ENCODE data around the gene ARX.

GRCh38 chrX:25039036-25039435, 23.3 kb upstream of the ARX start:
- TF ChIP-seq CTCF (IDR thresholded peaks at IDR 0.05; ENCODE audit: low read length) (no peak), EZH2 (optimal IDR thresholded peaks at IDR 0.05; ENCODE audit: low read depth, low read length) (no peak), EZH2phosphoT487 (IDR thresholded peaks at IDR 0.05; ENCODE audit: low read length) (no peak)
